GM18907 (cell line): ENCODE results near the gene NFYB.
"Not testable (repeated sequence)": the region's sequence is repeated elsewhere in the genome, so short reads cannot be mapped to it uniquely, and the experiment has no call there.

ENCODE experiments used
- ATAC-seq: cut with Tn5 transposase; IDR thresholded peaks from one replicate; pipeline ENCODE4 v1.9.1; 2021; ENCODE audit warnings: mild to moderate bottlenecking, moderate library complexity; ENCODE audit not compliant: unreplicated experiment

Gene NFYB

DNA sequence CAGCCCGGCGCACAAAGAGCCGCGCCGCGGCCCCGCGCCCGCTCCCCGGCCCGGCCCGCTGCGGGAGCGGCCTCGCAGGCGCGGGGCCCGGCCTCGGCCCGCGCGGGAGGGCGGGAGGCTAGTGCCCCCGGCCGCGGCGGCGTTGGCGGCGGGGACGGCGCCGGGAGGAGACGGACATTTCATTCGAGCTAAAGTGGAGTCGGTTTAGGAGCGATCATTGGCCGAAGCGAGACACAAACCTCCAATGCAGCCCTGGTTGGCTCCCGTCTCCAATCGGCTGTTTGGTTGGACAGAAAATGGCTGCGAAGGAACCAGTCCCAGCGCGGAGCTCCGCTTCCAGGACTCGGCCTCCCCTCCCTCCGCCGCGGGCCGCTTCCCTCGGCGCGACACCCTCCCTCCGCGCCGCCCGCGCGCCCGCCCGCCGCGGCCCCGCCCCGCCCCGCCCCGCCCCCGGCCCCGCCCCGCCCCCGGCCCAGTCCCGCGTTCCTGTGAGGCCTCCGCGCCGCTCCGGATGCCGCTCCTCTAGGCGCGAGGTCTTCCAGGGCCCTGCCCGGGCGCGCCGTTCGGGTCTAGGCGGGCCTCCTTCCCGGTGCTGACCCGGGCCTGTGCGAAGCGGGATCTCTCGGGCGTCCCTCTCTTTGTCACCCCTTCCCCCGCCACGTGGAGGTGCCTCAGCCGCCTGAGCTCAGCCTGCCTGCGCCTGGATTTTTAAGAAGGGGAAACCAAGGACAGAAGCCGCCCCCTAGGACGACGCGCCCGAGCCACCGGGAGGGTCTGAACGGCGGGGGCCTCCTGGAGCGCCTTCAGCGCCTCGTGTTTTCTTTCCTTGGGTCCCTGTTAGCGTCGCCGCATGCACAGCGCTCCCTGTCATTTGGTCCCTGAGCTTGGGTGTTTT lies at the start of gene NFYB:
TSS of gene NFYB (minus strand) at position 309 of the 895 bp plus-strand sequence. CDS start 2,757 bp downstream, outside the sequence.
- peak; percentile 92 for ATAC-seq

DNA sequence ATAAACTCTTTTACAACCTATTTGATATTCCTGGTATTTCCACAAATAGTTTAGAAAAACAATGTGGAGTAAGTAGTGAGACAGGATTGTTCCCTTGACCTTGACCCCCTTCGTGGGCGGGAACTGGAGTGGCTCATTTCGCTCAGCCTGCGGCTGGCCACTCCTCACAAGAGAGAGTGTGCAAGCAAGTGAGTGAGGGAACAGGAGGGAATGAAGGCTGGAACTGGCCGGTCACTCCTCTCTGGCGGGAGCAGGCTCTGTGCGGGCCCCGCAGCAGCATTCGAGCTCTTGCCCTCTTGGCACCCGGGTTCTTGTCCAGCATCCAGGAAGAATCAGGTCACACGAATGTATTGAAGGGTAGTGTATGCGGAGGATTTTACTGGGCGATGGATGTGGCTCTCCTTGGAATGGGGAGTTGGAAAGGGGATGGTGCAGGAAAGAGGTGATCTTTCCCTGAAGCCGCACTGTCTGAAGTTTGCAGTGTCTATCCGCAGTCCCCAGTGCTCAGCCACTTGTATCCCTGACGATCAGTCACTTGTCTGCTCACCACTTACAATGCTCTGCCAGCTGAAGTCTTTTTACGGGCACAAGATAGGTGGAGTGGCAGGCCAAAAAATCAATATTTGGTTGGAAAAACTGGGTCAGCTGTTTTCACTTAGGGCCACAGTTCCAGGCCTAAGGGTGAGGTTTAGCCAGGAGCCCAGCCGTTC lies 49.6 kb upstream of the NFYB start:
- no peak for ATAC-seq

DNA sequence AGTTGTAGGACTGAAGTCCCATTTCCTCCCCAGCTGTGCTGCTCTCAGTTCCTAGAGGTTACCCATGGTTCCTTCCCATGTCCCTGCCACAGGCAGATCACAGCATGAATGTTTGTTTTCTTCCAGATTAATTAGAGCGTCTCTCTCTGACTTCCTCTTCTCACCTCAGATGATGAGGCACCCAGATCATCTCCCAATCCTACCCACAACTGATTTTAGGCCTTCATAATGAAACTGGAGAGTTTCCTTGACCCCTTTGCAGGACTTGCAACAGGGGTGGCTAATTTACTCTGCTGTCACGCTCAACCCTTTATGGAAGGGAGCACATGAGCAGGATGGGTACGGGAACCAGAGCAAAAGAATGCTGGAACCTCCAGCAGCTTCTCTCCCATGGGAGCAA lies 45.4 kb upstream of the NFYB start:
- no peak for ATAC-seq

DNA sequence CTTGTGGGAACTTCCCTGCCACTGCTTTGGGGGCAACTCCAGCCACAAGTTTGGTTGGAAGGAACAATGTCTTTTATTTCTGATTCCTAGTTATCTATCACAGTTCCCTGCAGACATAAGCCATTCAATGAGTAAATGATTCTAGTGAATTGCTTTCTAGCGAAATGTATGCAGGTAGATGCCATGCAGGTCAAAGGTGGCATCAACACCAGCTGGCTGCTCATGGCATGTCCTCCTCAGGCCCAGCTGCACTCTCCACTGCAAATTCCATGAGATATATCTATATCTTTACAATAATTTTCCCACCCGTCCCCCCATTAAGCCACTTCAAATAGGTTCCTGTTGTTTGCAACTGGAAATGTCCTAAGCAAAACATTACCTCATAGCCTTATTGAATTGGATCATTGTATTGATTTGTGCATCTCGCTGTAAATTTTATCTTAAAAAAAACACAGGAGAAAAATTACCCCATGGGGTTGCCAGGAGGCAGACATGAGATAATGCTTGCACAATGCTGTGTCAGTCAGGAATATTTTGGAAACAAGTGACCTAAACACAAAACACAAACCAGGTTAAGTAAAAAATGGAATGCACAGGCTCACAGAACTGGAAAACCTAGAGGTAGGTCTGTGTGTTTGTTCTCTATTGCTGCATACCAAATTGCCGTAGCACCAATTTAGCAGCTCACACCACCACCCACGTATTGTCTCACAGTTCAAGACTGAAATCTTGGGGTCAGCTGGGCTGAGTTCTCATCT lies 44.8 kb upstream of the NFYB start:
- no peak for ATAC-seq

DNA sequence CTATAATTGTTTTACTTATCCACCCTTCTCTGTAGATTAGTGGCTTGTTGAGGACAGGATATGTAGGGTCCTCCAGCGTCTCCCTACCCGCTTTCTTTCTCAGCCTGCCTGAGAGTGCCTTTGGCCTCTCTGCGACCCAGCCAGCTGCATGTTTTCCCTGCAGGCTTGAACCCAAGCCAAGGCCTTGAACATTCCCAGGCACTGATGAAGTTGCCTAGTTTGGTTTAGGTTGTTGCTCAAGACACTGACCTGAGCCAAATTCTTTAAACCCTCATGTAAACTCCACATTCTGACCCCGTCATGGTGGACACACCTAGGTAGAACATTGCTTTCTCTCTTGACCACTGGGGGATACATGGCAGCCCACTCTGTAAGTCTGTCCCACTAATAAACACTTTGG lies 44.1 kb upstream of the NFYB start:
- ATAC-seq = no peak

DNA sequence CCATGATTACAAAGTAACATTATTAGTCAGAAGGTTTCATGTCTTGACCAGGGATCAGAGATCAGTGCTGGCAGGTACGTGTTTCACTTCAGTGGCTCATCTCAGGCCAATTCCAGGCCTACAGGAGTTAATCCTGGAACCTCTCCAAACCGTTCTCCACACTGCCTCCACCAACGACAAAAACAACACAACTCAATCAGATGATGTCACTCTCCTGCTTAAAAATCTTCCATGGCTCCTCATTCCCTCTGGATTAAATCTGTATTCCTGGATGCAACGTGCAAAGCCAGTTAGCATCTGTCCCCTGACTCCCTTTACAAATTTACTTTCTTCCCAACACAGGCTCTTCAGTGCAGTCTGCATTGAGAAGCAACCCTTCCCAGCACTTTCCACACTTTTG lies 43.3 kb upstream of the NFYB start:
- no peak for ATAC-seq

DNA sequence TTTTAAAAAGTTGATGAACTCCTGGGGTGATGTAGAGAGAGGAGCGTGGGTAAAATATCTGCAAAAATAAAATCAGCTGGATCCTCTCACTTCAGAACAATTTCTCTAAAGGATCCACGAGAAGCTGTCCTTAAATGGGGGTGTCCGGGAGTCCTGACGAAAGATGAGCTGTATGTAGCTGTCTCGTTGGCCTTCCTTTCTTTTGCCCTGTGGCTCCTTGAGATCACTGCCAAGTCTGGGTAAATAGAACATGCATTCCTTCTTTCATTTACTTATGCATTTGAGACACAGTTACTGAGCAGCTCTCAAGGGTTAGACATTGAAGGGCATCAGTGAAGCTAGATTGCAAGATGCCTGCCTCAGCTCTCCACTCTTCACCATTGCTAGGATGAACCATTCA lies 42.4 kb upstream of the NFYB start:
- no peak for ATAC-seq

DNA sequence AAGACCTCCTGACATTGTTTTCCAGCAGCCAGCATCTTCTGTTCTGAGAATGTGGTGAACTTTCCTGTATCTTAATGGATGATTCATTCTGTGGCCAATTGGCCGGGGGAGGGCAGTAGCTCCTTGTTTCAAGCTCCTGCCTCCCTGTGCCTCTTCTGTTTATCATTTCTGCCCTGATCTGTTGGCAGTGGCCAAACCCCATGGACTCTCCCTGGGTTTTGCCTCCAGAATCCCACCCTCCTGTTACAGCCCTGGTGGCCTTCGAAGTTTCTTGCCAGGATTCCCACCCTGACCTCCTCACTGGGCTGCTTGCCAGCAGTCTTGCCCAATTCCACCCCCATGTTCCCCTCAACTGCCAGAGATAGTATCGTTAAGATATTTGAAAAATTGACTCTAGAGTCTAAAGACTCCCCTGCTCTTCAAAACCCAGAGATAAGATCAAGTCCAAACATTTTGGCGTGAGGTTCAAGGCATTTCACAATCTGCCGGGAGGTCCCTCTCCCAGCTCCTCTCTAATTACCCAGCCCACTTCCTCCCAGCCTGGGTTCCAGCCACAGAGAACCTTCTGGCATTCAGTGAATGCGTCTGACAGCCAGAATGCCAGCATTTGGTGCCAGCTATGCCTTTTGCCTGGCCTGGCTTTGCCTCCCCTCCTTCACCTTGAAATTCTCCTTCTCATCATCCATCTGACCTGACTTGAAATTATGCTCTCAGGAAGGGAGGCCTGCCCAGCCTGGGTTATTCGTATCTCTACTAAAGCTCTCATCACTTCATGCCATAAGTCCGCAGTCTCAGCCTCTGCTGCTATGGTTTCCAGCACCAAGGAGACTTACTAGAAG lies 39.9 kb upstream of the NFYB start:
- no peak for ATAC-seq

DNA sequence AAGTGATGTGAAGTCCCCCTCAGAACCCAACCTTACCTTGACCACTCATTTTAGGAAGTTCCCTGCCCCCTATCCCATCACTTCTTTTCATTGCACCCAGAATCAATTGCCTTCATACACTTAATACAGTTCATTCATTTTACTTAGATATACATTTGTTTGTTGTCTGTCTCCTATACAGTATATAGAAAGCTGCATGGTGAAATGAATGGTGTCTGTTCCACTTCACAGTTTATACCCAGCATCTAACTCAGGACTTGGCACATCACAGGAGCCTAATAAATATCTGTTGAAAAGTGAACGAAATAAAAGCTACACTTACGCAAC lies 39.3 kb upstream of the NFYB start:
- no peak for ATAC-seq

DNA sequence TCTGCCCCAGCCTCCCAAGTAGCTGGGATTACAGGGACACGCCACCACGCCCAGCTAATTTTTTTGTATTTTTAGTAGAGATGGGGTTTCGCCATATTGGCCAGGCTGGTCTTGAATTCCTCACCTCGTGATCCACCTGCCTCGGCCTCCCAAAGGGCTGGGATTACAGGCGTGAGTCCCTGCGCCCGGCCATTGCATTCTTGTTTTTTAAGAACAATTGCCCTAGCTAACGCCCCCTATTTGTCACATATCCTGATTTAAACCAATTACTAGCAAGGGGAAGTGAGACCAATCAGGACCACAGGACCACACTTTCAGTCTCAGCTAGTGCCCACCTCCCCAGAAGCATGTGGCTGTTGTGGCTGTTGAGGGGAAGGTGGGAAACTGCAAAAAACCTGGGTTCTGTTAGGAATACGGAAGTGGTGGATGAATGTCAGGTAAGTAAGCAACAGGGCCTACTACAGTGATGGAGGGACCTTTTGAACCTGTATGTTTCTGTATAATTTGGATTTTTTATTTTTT lies 37.8 kb upstream of the NFYB start:
- ATAC-seq = no peak

DNA sequence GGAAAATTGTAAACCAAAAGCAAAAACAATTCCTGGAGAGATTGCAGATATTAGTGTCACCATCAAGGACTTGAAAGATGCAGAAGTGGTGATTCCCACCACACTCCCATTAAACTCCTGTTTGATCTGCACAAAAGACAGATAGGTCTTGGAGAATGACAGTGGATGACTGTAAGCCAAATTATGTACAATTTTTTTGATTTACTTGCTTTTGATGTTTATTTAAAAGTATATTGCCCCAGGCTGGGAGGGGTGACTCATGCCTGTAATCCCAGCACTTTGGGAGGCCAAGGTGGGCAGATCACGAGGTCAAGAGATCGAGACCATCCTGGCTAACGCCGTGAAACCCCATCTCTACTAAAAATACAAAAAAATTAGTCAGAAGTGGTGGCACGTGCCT lies 35.8 kb upstream of the NFYB start:
- not testable (repeated sequence) for ATAC-seq

DNA sequence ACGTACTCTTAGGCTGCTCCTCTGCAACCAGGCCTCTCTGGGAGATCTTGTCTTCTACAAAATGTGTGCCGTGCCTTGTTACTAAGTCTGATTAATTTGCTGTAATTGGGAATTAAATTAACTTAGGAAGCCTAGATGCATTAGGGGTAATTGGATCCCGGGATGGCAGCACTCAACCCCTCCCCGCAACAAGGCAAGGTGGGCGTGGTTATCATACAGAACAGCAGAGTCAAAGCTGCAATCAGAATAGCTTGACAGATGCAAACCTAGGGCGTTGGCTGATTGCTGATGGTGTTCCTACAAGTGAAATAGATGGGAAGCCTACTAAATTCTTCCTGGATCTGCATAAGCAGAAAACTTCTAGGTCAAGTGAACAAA lies 34.5 kb upstream of the NFYB start:
- ATAC-seq = no peak

DNA sequence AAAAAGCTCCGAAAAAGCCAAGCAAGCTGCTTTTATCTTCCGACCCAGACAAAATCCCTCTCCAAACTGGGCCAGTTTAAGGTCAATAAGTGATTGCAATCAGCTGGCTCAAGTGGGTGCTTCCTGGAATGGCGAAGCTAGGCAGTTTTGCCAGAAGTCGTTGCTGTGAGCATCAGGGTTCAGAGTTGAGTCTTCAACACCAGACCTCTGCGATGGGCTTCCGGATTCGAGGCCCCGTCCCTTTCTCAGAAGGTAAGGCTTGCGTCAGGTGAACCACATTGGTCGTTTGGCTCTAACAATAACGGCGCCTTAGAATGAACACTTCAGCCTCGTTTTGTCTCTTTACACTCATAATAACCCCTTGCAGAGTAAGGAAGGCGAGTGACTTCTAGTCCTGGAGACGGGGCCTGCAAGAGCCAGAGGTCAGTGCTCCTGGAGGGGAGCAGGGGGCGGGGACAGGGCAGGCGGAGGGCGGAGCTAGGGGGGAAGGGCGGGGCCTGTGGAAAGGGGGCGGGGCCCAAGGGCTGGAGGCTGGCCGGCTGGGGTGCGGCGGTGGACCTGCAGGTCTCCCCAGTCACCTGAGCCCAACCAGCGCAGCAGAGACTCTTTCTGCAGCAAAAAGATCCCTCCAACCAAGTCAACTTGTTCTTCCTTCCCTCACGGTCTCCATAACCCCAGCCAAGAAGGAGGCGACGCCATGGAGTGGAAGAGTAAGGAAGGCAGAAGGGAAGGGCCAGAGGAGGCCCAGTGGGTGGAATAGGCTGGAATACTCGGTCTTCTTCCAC lies 34.0 kb upstream of the NFYB start:
- ATAC-seq = no peak

DNA sequence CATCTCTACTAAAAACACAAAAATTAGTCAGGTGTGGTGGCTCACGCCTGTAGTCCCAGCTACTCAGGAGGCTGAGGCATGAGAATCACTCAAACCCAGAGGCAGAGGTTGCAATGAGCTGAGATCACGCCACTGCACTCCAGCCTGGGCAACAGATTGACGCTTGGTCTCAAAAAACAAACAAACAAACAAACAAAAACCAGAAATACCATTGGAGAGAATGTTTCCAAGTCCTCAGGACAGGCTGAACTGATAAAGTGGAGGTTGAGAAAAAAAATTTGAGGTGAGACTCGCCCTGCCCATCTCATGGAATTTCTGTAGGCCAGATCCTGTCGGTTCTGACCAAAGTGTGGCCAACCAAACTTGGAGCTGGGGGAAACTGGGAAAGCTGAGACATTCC lies 30.6 kb upstream of the NFYB start:
- no peak for ATAC-seq

DNA sequence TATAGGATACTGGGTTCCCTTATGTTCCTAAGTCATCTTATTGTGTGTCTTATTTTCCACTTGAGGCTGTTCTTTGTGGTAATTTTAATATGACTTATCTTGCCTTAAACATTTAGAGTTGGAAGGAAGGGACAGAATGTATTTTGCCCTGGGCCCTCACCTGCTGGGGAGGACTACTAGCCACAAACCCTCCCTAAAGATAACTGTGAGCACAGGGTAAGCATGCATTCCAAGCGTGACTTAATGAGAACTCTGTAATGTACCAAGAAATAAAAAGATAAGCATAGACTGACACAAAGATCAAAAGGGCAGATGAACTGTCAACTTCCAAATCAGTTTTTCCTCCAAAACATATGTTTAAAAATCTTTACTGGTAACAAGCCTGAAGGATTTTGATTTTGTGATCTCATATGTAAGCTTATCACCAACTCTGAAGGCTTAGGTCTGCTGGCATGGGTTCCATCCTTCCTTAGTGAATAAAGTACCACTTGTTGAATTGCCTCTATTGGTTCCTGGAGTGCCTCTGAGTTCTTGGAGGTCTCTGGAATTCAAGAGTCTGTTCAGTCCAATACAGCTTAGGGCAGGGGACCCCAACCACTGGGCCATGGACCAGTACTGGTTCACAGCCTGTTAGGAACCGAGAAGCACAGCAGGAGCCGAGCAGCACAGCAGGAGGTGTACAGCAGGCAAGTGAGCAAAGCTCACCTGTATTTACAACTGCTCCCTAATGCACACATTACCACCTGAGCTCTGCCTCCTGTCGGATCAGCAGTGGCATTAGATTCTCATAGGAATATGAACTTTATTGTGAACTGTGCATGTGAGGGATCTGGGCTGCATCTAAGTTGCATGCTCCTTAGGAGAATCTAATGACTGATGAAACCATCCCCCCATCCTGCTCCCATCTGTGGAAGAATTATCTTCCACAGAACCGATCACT lies 29.8 kb upstream of the NFYB start:
- no peak for ATAC-seq

DNA sequence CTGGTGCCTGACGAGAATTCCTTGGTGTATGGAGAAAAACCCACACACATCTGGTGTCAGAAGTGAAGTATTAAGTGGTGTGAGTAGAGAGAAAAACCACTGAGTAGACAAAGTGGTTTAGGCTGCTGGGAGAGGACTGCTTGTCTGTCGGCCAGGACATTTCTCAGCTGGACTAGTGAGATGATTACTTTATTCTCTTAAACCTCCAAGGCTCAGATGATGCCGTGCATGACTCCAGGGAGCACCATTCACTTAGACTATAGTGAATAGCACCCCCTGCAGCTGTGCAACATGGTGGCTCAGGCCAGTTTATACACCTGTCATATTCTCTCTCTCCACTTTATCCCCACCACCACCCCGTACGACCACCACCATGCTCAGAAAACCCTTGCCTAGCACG lies 28.5 kb upstream of the NFYB start:
- ATAC-seq = no peak

DNA sequence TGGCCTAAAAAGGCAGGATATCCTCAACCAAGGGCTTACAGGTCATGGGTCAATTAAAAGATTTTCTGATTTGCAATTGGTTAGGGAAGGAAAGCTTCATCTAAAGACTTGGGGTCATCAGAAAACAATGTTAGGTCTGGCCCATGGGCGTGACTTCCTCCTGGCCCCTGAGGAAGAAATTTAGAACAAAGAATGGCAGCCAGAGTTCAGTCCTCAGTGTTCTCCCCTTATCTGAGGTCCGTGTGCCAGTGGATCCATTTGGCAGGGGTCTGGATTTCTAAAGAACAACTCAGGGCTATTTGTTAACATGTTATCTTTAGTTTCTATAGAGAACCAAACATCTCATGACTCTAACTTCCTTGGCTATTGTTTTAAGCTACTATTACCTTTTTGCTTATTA lies 27.8 kb upstream of the NFYB start:
- no peak for ATAC-seq

DNA sequence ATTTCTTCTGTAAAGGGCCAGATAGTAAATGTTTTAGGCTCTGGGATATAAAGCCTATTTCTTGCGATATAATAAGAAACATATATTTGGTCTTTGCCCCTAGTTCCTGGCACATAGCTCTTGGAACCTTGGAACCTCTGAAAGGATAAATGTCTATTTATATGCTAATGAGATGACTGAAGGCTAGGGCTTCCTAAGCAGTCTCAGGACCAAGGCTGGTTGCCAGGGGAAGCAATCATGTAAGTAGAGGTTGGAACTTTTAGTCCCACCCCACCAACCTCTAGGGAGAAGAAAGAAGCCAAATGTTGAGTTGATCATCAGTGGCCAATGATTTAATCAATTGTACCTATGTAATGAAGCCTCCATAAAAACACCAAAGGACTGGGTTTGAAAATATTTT lies 26.6 kb upstream of the NFYB start:
- no peak for ATAC-seq

DNA sequence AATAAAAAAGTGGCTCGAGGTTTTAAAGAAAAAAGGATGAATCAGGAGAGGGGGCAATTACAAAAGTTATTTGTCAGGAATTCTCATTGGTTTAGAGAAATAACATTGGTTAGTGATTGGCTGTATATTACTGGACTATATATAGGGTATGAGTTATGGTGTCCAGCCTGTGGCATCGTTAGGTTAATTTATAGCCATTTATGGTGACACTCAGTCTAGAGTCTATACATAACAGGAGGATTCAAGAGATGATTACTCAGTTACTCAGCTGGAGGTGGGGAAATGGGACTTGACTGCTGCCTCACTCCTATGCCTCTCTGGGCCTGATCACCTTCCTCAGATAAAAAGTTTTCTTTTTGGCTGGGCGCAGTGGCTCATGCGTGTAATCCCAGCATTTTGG lies 25.6 kb upstream of the NFYB start:
- ATAC-seq = no peak
